ENCODE measurements around the gene SGCD. TPM values are rescaled to one million over a fixed set of nuclear protein-coding genes. Genes with fewer than 3 reads are reported as not detected.

SGCD gene
- total and polyA plus RNA-seq, 3 donors from 2014 or later = 2.8 to 6.1 (median 5.0) TPM

GRCh38 chr5:156753846-156754245 lies 426.9 kb downstream of the SGCD start:
- 87 to 88% methylated on average over 3 of the region's 3 CpGs for WGBS, 2 donors
- H3K4me3 ChIP-seq = no peak overlapping the region
- no peaks in the 10 kb centered on the region for H3K4me1 ChIP-seq
- no peaks in the 10 kb centered on the region for H3K36me3 ChIP-seq (ENCODE audit: low read depth, missing control alignments)
- intact Hi-C loops (cut with DNase I; ENCODE audit: low total_unique reads) = no loop called here
- no peaks in the 10 kb centered on the region for H3K27me3 ChIP-seq
- no peaks in the 10 kb centered on the region for H3K9me3 ChIP-seq
- TF ChIP-seq POLR2A (IDR thresholded peaks at IDR 0.05) (no peak), CTCF (IDR thresholded peaks at IDR 0.05) (no peak)
- DNase-seq = no peak
- no peak overlapping the region for H3K27ac ChIP-seq

DNA sequence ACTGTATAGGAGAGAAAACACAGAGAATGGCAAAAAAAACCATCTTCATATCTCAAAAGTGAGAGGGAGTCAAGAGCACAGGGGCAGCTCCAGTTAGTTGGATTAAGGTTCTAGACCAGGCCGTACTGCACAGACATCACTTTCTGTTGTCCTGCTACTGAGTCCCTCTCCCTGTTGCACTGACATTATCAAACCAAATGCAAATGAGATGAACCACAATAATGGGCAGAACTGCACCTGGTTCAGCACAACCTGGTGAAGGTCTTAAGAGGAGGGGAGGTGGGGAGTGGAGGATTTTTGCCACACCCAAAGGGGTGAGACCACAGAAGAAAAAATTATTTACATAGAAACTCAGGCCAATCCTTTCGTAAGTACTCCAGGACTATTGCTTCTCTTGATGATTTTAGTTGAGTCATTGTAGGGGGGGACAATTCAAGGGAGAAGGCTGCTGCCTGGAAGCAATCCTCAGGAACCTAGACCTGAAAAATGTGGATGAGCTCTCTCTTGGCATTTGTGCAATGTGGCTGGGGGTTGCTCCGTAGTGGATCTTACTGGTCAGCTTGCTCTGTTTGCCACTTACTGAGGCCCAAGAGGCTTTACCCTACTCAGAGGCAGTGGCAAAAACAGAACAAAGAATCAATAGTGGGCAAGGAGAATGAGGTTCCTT lies 428.6 kb downstream of the SGCD start:
- Histone ChIP-seq H3K9me3 (no peaks in the 10 kb centered on the region), H3K4me1 (no peaks in the 10 kb centered on the region), H3K27me3 (no peaks in the 10 kb centered on the region), H3K4me3 (no peak overlapping the region), H3K27ac (no peak overlapping the region), H3K36me3 (ENCODE audit: low read depth, missing control alignments) (no peaks in the 10 kb centered on the region)
- 82 to 91% methylated on average over 3 of the region's 3 CpGs for WGBS, 2 donors
- TF ChIP-seq POLR2A (IDR thresholded peaks at IDR 0.05) (no peak), CTCF (IDR thresholded peaks at IDR 0.05) (no peak)
- intact Hi-C loops (cut with DNase I; ENCODE audit: low total_unique reads) = no loop called here
- DNase-seq = no peak

- no peak overlapping the region for H3K4me3 ChIP-seq
- no peak overlapping the region for H3K27ac ChIP-seq
- TF ChIP-seq POLR2A (IDR thresholded peaks at IDR 0.05) (no peak), CTCF (IDR thresholded peaks at IDR 0.05) (no peak)
- no peaks in the 10 kb centered on the region for H3K4me1 ChIP-seq
- no peaks in the 10 kb centered on the region for H3K9me3 ChIP-seq
- intact Hi-C loops (cut with DNase I; ENCODE audit: low total_unique reads) = no loop called here
- H3K36me3 ChIP-seq (ENCODE audit: low read depth, missing control alignments) = no peaks in the 10 kb centered on the region
- WGBS, 2 donors = 83 to 86% methylated on average over 2 of the region's 2 CpGs
- no peaks in the 10 kb centered on the region for H3K27me3 ChIP-seq
- DNase-seq = no peak
Observed at GRCh38 chr5:156758011-156758791, 431.2 kb downstream of the SGCD start.

DNA sequence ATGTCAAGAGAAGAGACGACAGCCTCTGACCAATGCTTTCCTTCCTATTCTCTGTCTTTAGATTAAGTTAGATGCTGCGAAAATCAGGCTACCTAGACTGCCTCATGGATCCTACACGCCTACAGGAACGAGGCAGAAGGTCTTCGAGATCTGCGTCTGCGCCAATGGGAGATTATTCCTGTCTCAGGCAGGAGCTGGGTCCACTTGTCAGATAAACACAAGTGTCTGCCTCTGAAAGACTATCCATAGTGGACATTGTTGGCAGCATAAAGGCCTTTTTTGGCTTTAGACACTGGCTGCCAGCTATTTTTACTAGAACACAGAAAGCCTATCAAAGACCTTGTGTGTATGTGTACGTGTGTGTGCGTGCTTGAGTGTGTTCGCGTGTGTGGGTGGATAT lies 432.2 kb downstream of the SGCD start:
- Histone ChIP-seq H3K27ac (no peak overlapping the region), H3K9me3 (no peaks in the 10 kb centered on the region), H3K27me3 (no peaks in the 10 kb centered on the region), H3K36me3 (ENCODE audit: low read depth, missing control alignments) (no peaks in the 10 kb centered on the region), H3K4me3 (no peak overlapping the region), H3K4me1 (no peaks in the 10 kb centered on the region)
- intact Hi-C loops (cut with DNase I; ENCODE audit: low total_unique reads) = no loop called here
- TF ChIP-seq POLR2A (IDR thresholded peaks at IDR 0.05) = no peak
- no peak for TF ChIP-seq CTCF (IDR thresholded peaks at IDR 0.05)
- DNase-seq = no peak
- 93 to 96% methylated on average over 11 of the region's 11 CpGs for WGBS, 2 donors
